HepG2 (cell line): ENCODE results near the gene ANKRD66. TPM values are rescaled to one million over a fixed set of nuclear protein-coding genes. Genes with fewer than 3 reads are reported as not detected.

Experiments used
- ATRX ChIP-seq: sonication (generic); formaldehyde crosslinking; IDR thresholded peaks from 2 replicates; pipeline ENCODE4 v1.4.0; 2020; ENCODE audit warnings: missing genetic modification reagents, borderline replicate concordance
- FOSL1 ChIP-seq: sonication (generic); formaldehyde crosslinking; IDR thresholded peaks from 2 replicates; pipeline ENCODE4 v1.9.0; 2021; ENCODE audit warnings: missing genetic modification reagents, borderline replicate concordance
- HNF4G ChIP-seq, 2 experiments: sonication (generic) in 1 of 2; formaldehyde crosslinking in 1 of 2; IDR thresholded peaks; 2 replicates each; pipeline versions ENCODE4 v1.4.0 to v1.6.1; 2011 to 2020; ENCODE audit warnings: borderline replicate concordance in 2 of 2, low read depth in 2 of 2, mild to moderate bottlenecking in 2 of 2, low read length in 1 of 2, missing genetic modification reagents in 1 of 2, moderate library complexity in 1 of 2
- IRF1 ChIP-seq: sonication (generic); formaldehyde crosslinking; IDR thresholded peaks from 2 replicates; pipeline ENCODE4 v1.4.0; 2020; ENCODE audit warnings: low read depth, mild to moderate bottlenecking, missing genetic modification reagents
- KMT2B ChIP-seq: IDR thresholded peaks from 2 replicates; pipeline ENCODE4 v1.6.1; 2016; ENCODE audit warnings: missing genetic modification reagents, missing compliant biosample characterization
- MTF2 ChIP-seq: sonication (generic); formaldehyde crosslinking; IDR thresholded peaks from 2 replicates; pipeline ENCODE4 v1.5.0; 2020; ENCODE audit warnings: missing genetic modification reagents, borderline replicate concordance
- NFATC3 ChIP-seq: sonication (generic); formaldehyde crosslinking; IDR thresholded peaks from 2 replicates; pipeline ENCODE4 v1.5.1; 2020; ENCODE audit warnings: mild to moderate bottlenecking, missing genetic modification reagents
- PBX3 ChIP-seq: sonication (generic); formaldehyde crosslinking; IDR thresholded peaks from 2 replicates; pipeline ENCODE4 v1.8.1; 2023; ENCODE audit warnings: missing genetic modification reagents, inconsistent platforms, borderline replicate concordance
- SIX1 ChIP-seq: sonication (generic); formaldehyde crosslinking; IDR thresholded peaks from 2 replicates; pipeline ENCODE4 v1.4.0; 2020; ENCODE audit warnings: missing genetic modification reagents, borderline replicate concordance
- TOPORS ChIP-seq: sonication (generic); formaldehyde crosslinking; IDR thresholded peaks from 2 replicates; pipeline ENCODE4 v1.8.0; 2023; ENCODE audit warnings: mild to moderate bottlenecking, missing genetic modification reagents
- WIZ ChIP-seq: sonication (generic); formaldehyde crosslinking; IDR thresholded peaks from 2 replicates; pipeline ENCODE4 v1.5.1; 2020; ENCODE audit warnings: mild to moderate bottlenecking, missing genetic modification reagents
- ZBTB20 ChIP-seq: sonication (generic); formaldehyde crosslinking; IDR thresholded peaks from 2 replicates; pipeline ENCODE4 v1.8.1; 2023; ENCODE audit warnings: missing genetic modification reagents, low read depth, mild to moderate bottlenecking, borderline replicate concordance
- ZNF20 ChIP-seq: sonication (generic); formaldehyde crosslinking; IDR thresholded peaks from 2 replicates; pipeline ENCODE4 v1.4.0; 2020; ENCODE audit warnings: mild to moderate bottlenecking, moderate library complexity, missing genetic modification reagents
- ZNF232 ChIP-seq: sonication (generic); formaldehyde crosslinking; IDR thresholded peaks from 2 replicates; pipeline ENCODE4 v1.4.0; 2020; ENCODE audit warnings: missing genetic modification reagents, borderline replicate concordance
- ZNF263 ChIP-seq: sonication (generic); formaldehyde crosslinking; IDR thresholded peaks from 2 replicates; pipeline ENCODE4 v1.4.0; 2020; ENCODE audit warnings: missing genetic modification reagents
- ZNF281 ChIP-seq: sonication (generic); formaldehyde crosslinking; IDR thresholded peaks from 2 replicates; pipeline ENCODE4 v1.4.0; 2020; ENCODE audit warnings: missing genetic modification reagents, borderline replicate concordance
- ZNF326 ChIP-seq: sonication (generic); formaldehyde crosslinking; IDR thresholded peaks from 2 replicates; pipeline ENCODE4 v1.4.0; 2020; ENCODE audit warnings: missing genetic modification reagents, borderline replicate concordance
- ZNF513 ChIP-seq: sonication (generic); formaldehyde crosslinking; conservative IDR thresholded peaks from 2 replicates; pipeline ENCODE4 v1.5.0; 2020; ENCODE audit warnings: missing genetic modification reagents
- ZNF674 ChIP-seq: sonication (generic); formaldehyde crosslinking; IDR thresholded peaks from 2 replicates; pipeline ENCODE4 v1.5.0; 2020; ENCODE audit warnings: low read depth, mild to moderate bottlenecking, missing genetic modification reagents
- ZNF784 ChIP-seq: sonication (generic); formaldehyde crosslinking; IDR thresholded peaks from 2 replicates; pipeline ENCODE4 v1.5.1; 2020; ENCODE audit warnings: missing genetic modification reagents, mild to moderate bottlenecking, borderline replicate concordance
- ZUFSP ChIP-seq: sonication (generic); formaldehyde crosslinking; IDR thresholded peaks from 2 replicates; pipeline ENCODE4 v1.9.0; 2021; ENCODE audit warnings: missing genetic modification reagents, mild to moderate bottlenecking, borderline replicate concordance
- polyA plus RNA-seq, 8 experiments: library from polyadenylated mRNA; depleted of rRNA in 3 of 8; stranded (reverse) in 7 of 8; unstranded in 1 of 8; fragments of >200 nt; fragmentation: Illumina TruSeq in 4 of 8; extraction: Trizol in 4 of 8; gene quantifications; 2 replicates each; pipeline versions ENCODE4 v1.2.1 to v1.2.3, GENCODE V29; 2011 to 2016; ENCODE audit warnings: low read depth in 4 of 8, missing spikeins in 1 of 8, mixed read lengths in 1 of 8; ENCODE audit not compliant: insufficient read depth in 1 of 8
- total RNA-seq, 5 experiments: library from RNA; depleted of rRNA; stranded (reverse); fragments of >200 nt; fragmentation: Illumina TruSeq; extraction: Trizol; gene quantifications; 2 replicates each; pipeline ENCODE4 v1.2.3, GENCODE V29; 2016; ENCODE audit warnings: low read depth in 1 of 5

Gene ANKRD66
- total and polyA plus RNA-seq, 2 of the 13 experiments (the other 11 are each of a cell fraction or from before 2014, with no cell fraction given), result not detected

GRCh38 chr6:46793138-46793537, 46.4 kb downstream of the ANKRD66 start, which contains the start of gene MEP1A (continued):
- TF ChIP-seq MTF2 (no peak), TOPORS (no peak), KMT2B (CRISPR knock-in tag) (no peak), PBX3 (CRISPR knock-in tag) (no peak), ATRX (no peak), IRF1 (CRISPR knock-in tag) (no peak), WIZ (CRISPR knock-in tag) (no peak), NFATC3 (CRISPR knock-in tag) (no peak), FOSL1 (CRISPR knock-in tag) (no peak), ZNF674 (CRISPR knock-in tag) (no peak), ZUFSP (CRISPR knock-in tag) (no peak), SIX1 (peak; percentile 68; the same call in 1 of the 2 replicates), ZNF784 (CRISPR knock-in tag) (no peak), ZNF281 (CRISPR knock-in tag) (no peak), ZNF263 (CRISPR knock-in tag) (no peak), HNF4G (IDR thresholded peaks at IDR 0.05; ENCODE audit: borderline replicate concordance, low read depth, low read length) (peak; percentile 77), HNF4G (CRISPR knock-in tag; IDR thresholded peaks at IDR 0.05; ENCODE audit: borderline replicate concordance, low read depth) (0 out of 2 replicates have a peak, but pooled peaks have one; percentile 29), ZBTB20 (CRISPR knock-in tag) (peak; percentile 96; the same call in 1 of the 2 replicates), ZNF20 (CRISPR knock-in tag) (no peak), ZNF513 (CRISPR knock-in tag) (no peak), ZNF232 (CRISPR knock-in tag) (no peak), ZNF326 (no peak)
